ENCODE measurements around the gene ADAMTS17. TPM values are rescaled to one million over a fixed set of nuclear protein-coding genes. Genes with fewer than 3 reads are reported as not detected.

ADAMTS17 gene
- polyA plus RNA-seq, 3 donors, result 2.1 to 2.5 (median 2.1) TPM

- DNase-seq, result no peak
Observed at GRCh38 chr15:100278596-100279380, 63.0 kb downstream of the ADAMTS17 start.

GRCh38 chr15:100277087-100277855 lies 64.5 kb downstream of the ADAMTS17 start:
- DNase-seq, result no peak

- DNase-seq, result no peak
Observed at GRCh38 chr15:100276506-100276905, 65.3 kb downstream of the ADAMTS17 start.

GRCh38 chr15:100275641-100276040 lies 66.1 kb downstream of the ADAMTS17 start:
- no peak for DNase-seq

- DNase-seq, result no peak
Observed at GRCh38 chr15:100269831-100270230, 71.9 kb downstream of the ADAMTS17 start.

- DNase-seq, result no peak
Observed at GRCh38 chr15:100266166-100266565, 75.6 kb downstream of the ADAMTS17 start.

GRCh38 chr15:100265641-100266035 lies 76.1 kb downstream of the ADAMTS17 start:
- no peak for DNase-seq

- no peak for DNase-seq
Observed at GRCh38 chr15:100264994-100265640, 76.7 kb downstream of the ADAMTS17 start.

GRCh38 chr15:100263721-100264455 lies 77.9 kb downstream of the ADAMTS17 start:
- no peak for DNase-seq

GRCh38 chr15:100263031-100263430 lies 78.7 kb downstream of the ADAMTS17 start:
- DNase-seq, result no peak

GRCh38 chr15:100261302-100262240 lies 80.2 kb downstream of the ADAMTS17 start:
- no peak for DNase-seq

GRCh38 chr15:100259266-100259665 lies 82.5 kb downstream of the ADAMTS17 start:
- no peak for DNase-seq

GRCh38 chr15:100256970-100257650 lies 84.7 kb downstream of the ADAMTS17 start:
- DNase-seq, result no peak

GRCh38 chr15:100256101-100256969 lies 85.4 kb downstream of the ADAMTS17 start:
- no peak for DNase-seq

GRCh38 chr15:100255644-100256043 lies 86.1 kb downstream of the ADAMTS17 start:
- DNase-seq, result no peak

GRCh38 chr15:100254691-100255090 lies 87.1 kb downstream of the ADAMTS17 start:
- no peak for DNase-seq

- no peak for DNase-seq
Observed at GRCh38 chr15:100254285-100254684, 87.5 kb downstream of the ADAMTS17 start.

- no peak for DNase-seq
Observed at GRCh38 chr15:100253640-100254039, 88.1 kb downstream of the ADAMTS17 start.

- no peak for DNase-seq
Observed at GRCh38 chr15:100252779-100253417, 88.9 kb downstream of the ADAMTS17 start.

Data from renal pelvis (tissue), 4 donors.